Activated CD4-positive, alpha-beta T cell treated with anti-CD3 and anti-CD28 coated beads, Interleukin-2, Interleukin-4, amounts not matched to agents 100 ng/mL and 50 ng/mL, durations not matched to agents 16 hours and 8 hours (primary cell): ENCODE data around the gene ASRGL1.
"Not testable (repeated sequence)": the region's sequence is repeated elsewhere in the genome, so short reads cannot be mapped to it uniquely, and the experiment has no call there.

Experiments
- DNase-seq: peaks from one replicate; pipeline ENCODE4 v3.0.0-alpha.2; 2020; ENCODE audit warnings: low spot score

The ASRGL1 gene

GRCh38 chr11:62337303-62338181, at the start of gene ASRGL1:
Gene ASRGL1 (plus strand): TSS chr11:62337448. CDS start chr11:62337978, 530 bp downstream.
- peak; percentile 74 for DNase-seq

GRCh38 chr11:62295504-62295903, 41.7 kb upstream of the ASRGL1 start:
- DNase-seq, result peak; percentile 4

GRCh38 chr11:62298975-62299374, 38.3 kb upstream of the ASRGL1 start, which contains the start of gene SCGB1D4:
Gene SCGB1D4 (minus strand): TSS chr11:62299075. CDS start chr11:62299010, 65 bp downstream.
- DNase-seq, result no peak

- no peak for DNase-seq
Observed at GRCh38 chr11:62306227-62306626, 31.0 kb upstream of the ASRGL1 start.

GRCh38 chr11:62307950-62308349, 29.3 kb upstream of the ASRGL1 start:
- no peak for DNase-seq

- DNase-seq, result no peak
Observed at GRCh38 chr11:62309991-62310390, 27.3 kb upstream of the ASRGL1 start.

- DNase-seq, result no peak
Observed at GRCh38 chr11:62315431-62315830, 21.8 kb upstream of the ASRGL1 start.

- DNase-seq, result no peak
Observed at GRCh38 chr11:62322524-62322923, 14.7 kb upstream of the ASRGL1 start.

- peak; percentile 73 for DNase-seq
Observed at GRCh38 chr11:62324731-62325556, 12.3 kb upstream of the ASRGL1 start.

GRCh38 chr11:62325781-62326180, 11.5 kb upstream of the ASRGL1 start:
- not testable (repeated sequence) for DNase-seq

GRCh38 chr11:62326719-62327118, 10.5 kb upstream of the ASRGL1 start:
- not testable (repeated sequence) for DNase-seq

GRCh38 chr11:62327541-62327940, 9.7 kb upstream of the ASRGL1 start:
- not testable (repeated sequence) for DNase-seq

- DNase-seq, result not testable (repeated sequence)
Observed at GRCh38 chr11:62331264-62331663, 6.0 kb upstream of the ASRGL1 start.

GRCh38 chr11:62333768-62334167, 3.5 kb upstream of the ASRGL1 start:
- DNase-seq, result no peak

GRCh38 chr11:62336949-62337302, 322 bp upstream of the ASRGL1 start:
- not testable (repeated sequence) for DNase-seq

GRCh38 chr11:62338218-62338617, 970 bp downstream of the ASRGL1 start:
- no peak for DNase-seq

GRCh38 chr11:62340269-62340901, 3.1 kb downstream of the ASRGL1 start:
- DNase-seq, result peak; percentile 54

GRCh38 chr11:62341588-62341987, 4.3 kb downstream of the ASRGL1 start:
- no peak for DNase-seq

- not testable (repeated sequence) for DNase-seq
Observed at GRCh38 chr11:62343646-62344190, 6.5 kb downstream of the ASRGL1 start.

- no peak for DNase-seq
Observed at GRCh38 chr11:62344210-62344609, 7.0 kb downstream of the ASRGL1 start.

- DNase-seq, result no peak
Observed at GRCh38 chr11:62345861-62346260, 8.6 kb downstream of the ASRGL1 start.
